ENCODE measurements around the gene EDC3.
A peak's percentile ranks its signal among the peaks of the same experiment; 100 is the strongest.

DNA sequence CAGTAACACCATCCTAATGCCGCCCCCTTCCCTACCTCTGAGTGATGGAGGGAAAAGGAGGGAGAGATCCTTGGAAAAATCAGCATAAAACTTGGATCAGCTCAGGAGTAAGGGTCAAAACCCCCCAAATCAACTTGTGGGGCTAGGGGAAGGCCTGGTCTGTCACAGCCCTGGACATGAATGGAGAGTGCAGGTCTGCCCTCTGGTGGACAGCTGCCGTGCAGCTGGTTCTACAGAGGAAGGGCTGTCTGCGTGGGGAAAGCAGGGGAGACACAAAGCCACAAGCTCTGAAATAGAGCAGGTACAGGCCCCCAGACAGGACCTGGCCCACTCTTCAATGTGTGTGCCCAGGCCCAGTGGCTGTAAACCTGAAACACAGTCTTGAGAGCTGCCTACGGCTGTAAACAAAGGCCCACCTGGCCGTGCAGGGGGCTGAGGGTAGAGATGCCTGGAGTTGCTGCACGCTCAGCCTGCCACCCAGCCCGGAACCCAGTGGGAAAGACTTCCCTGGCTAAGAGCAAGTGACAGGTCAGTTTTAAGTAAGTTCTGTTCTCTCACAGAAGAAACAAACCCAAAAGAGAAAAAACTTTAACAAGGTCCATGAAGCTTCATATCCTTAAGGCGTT lies 63.8 kb downstream of the EDC3 start:
- TF ChIP-seq, protein P1, sequence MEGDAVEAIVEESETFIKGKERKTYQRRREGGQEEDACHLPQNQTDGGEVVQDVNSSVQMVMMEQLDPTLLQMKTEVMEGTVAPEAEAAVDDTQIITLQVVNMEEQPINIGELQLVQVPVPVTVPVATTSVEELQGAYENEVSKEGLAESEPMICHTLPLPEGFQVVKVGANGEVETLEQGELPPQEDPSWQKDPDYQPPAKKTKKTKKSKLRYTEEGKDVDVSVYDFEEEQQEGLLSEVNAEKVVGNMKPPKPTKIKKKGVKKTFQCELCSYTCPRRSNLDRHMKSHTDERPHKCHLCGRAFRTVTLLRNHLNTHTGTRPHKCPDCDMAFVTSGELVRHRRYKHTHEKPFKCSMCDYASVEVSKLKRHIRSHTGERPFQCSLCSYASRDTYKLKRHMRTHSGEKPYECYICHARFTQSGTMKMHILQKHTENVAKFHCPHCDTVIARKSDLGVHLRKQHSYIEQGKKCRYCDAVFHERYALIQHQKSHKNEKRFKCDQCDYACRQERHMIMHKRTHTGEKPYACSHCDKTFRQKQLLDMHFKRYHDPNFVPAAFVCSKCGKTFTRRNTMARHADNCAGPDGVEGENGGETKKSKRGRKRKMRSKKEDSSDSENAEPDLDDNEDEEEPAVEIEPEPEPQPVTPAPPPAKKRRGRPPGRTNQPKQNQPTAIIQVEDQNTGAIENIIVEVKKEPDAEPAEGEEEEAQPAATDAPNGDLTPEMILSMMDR (IDR thresholded peaks at IDR 0.05) = peak; percentile 45 to 70 (median 68)
- TF ChIP-seq EP300 (IDR thresholded peaks at IDR 0.05) = no peak
- TF ChIP-seq POLR2A (IDR thresholded peaks at IDR 0.05) = no peak

All from sigmoid colon (tissue), 4 donors.